ENCODE measurements around the gene SH2D2A. TPM values are rescaled to one million over a fixed set of nuclear protein-coding genes. Genes with fewer than 3 reads are reported as not detected.

The SH2D2A gene
- total RNA-seq, 2 donors from 2014 or later: 153 to 188 TPM

GRCh38 chr1:156857532-156857931 lies 40.9 kb upstream of the SH2D2A start:
- DNase-seq (ENCODE audit: low spot score) (no peak), ATAC-seq (no peak)
- peaks cover 18 to 22% of the 10 kb centered on the region in 2 donors for H3K4me1 Mint-ChIP-seq (ENCODE audit: low read depth in 2 of 2)
- peaks cover 18 to 25% of the 10 kb centered on the region in 2 donors for H3K27me3 Mint-ChIP-seq
- H3K27ac Mint-ChIP-seq: no peak overlapping the region
- H3K9me3 Mint-ChIP-seq: no peaks in the 10 kb centered on the region
- no peaks in the 10 kb centered on the region for H3K36me3 Mint-ChIP-seq
- H3K4me3 Mint-ChIP-seq: no peak overlapping the region

- H3K4me3 Mint-ChIP-seq: no peak overlapping the region
- no peak for ATAC-seq
- peaks cover 18 to 19% of the 10 kb centered on the region in 2 donors for H3K27me3 Mint-ChIP-seq
- H3K4me1 Mint-ChIP-seq (ENCODE audit: low read depth in 2 of 2): peaks cover 15 to 19% of the 10 kb centered on the region in 2 donors
- no peak overlapping the region for H3K27ac Mint-ChIP-seq
- no peak for DNase-seq (ENCODE audit: low spot score)
- H3K36me3 Mint-ChIP-seq: no peaks in the 10 kb centered on the region
- H3K9me3 Mint-ChIP-seq: no peaks in the 10 kb centered on the region
These were observed 39.7 kb upstream of the SH2D2A start for GRCh38 chr1:156856282-156856785.

GRCh38 chr1:156854634-156855033 lies 38.0 kb upstream of the SH2D2A start:
- Mint-ChIP-seq H3K36me3 (no peaks in the 10 kb centered on the region), H3K27me3 (peaks cover 12 to 15% of the 10 kb centered on the region in 2 donors), H3K27ac (peak overlapping the region in 1 of 2 donors; percentile 11), H3K4me1 (ENCODE audit: low read depth in 2 of 2) (peaks cover 8 to 9% of the 10 kb centered on the region in 2 donors), H3K4me3 (no peak overlapping the region), H3K9me3 (no peaks in the 10 kb centered on the region)
- ATAC-seq: no peak
- DNase-seq (ENCODE audit: low spot score): no peak

GRCh38 chr1:156853761-156854160 lies 37.1 kb upstream of the SH2D2A start:
- no peaks in the 10 kb centered on the region for H3K9me3 Mint-ChIP-seq

GRCh38 chr1:156852418-156852874 lies 35.8 kb upstream of the SH2D2A start:
- peaks cover 6 to 15% of the 10 kb centered on the region in 2 donors for H3K4me1 Mint-ChIP-seq (ENCODE audit: low read depth in 2 of 2)
- ATAC-seq (no peak), DNase-seq (ENCODE audit: low spot score) (no peak)
- H3K9me3 Mint-ChIP-seq: no peaks in the 10 kb centered on the region
- H3K27ac Mint-ChIP-seq: no peak overlapping the region
- H3K4me3 Mint-ChIP-seq: no peak overlapping the region
- H3K36me3 Mint-ChIP-seq: no peaks in the 10 kb centered on the region
- H3K27me3 Mint-ChIP-seq: peaks cover 0 to 12% of the 10 kb centered on the region in 2 donors

More at GRCh38 chr1:156853761-156854160, 37.1 kb upstream of the SH2D2A start:
- H3K36me3 Mint-ChIP-seq: no peaks in the 10 kb centered on the region
- no peak overlapping the region for H3K27ac Mint-ChIP-seq
- peaks cover 7 to 12% of the 10 kb centered on the region in 2 donors for H3K4me1 Mint-ChIP-seq (ENCODE audit: low read depth in 2 of 2)
- H3K27me3 Mint-ChIP-seq: peaks cover 9 to 15% of the 10 kb centered on the region in 2 donors
- ATAC-seq: no peak
- no peak for DNase-seq (ENCODE audit: low spot score)
- H3K4me3 Mint-ChIP-seq: no peak overlapping the region

GRCh38 chr1:156851779-156852417 lies 35.2 kb upstream of the SH2D2A start:
- DNase-seq (ENCODE audit: low spot score) (no peak), ATAC-seq (no peak)
- peaks cover 3 to 17% of the 10 kb centered on the region in 2 donors for H3K27me3 Mint-ChIP-seq
- no peaks in the 10 kb centered on the region for H3K9me3 Mint-ChIP-seq
- H3K27ac Mint-ChIP-seq: no peak overlapping the region
- no peaks in the 10 kb centered on the region for H3K36me3 Mint-ChIP-seq
- no peak overlapping the region for H3K4me3 Mint-ChIP-seq
- H3K4me1 Mint-ChIP-seq (ENCODE audit: low read depth in 2 of 2): peaks cover 6 to 17% of the 10 kb centered on the region in 2 donors

GRCh38 chr1:156849151-156849496 lies 32.5 kb upstream of the SH2D2A start:
- DNase-seq (ENCODE audit: low spot score) (no peak), ATAC-seq (no peak)
- no peaks in the 10 kb centered on the region for H3K9me3 Mint-ChIP-seq
- H3K27me3 Mint-ChIP-seq: peaks cover 17 to 23% of the 10 kb centered on the region in 2 donors
- H3K27ac Mint-ChIP-seq: peak overlapping the region in 1 of 2 donors; percentile 76
- peaks cover 11 to 28% of the 10 kb centered on the region in 2 donors for H3K4me1 Mint-ChIP-seq (ENCODE audit: low read depth in 2 of 2)
- H3K36me3 Mint-ChIP-seq: no peaks in the 10 kb centered on the region
- no peak overlapping the region for H3K4me3 Mint-ChIP-seq

- Mint-ChIP-seq H3K4me1 (ENCODE audit: low read depth in 2 of 2) (peaks cover 11 to 31% of the 10 kb centered on the region in 2 donors), H3K36me3 (no peaks in the 10 kb centered on the region), H3K9me3 (no peaks in the 10 kb centered on the region), H3K27ac (peak overlapping the region in 1 of 2 donors; percentile 76), H3K4me3 (no peak overlapping the region), H3K27me3 (peaks cover 22 to 26% of the 10 kb centered on the region in 2 donors)
- DNase-seq (ENCODE audit: low spot score): peak; percentile 83
- peak; percentile 84 to 86 for ATAC-seq
These were observed 32.0 kb upstream of the SH2D2A start for GRCh38 chr1:156848461-156849150.

GRCh38 chr1:156847591-156848460 lies 31.2 kb upstream of the SH2D2A start:
- peak overlapping the region in 1 of 2 donors; percentile 76 for H3K27ac Mint-ChIP-seq
- no peak overlapping the region for H3K4me3 Mint-ChIP-seq
- no peaks in the 10 kb centered on the region for H3K36me3 Mint-ChIP-seq
- no peak for ATAC-seq
- peaks cover 27 to 29% of the 10 kb centered on the region in 2 donors for H3K27me3 Mint-ChIP-seq
- DNase-seq (ENCODE audit: low spot score): no peak
- peaks cover 11 to 28% of the 10 kb centered on the region in 2 donors for H3K4me1 Mint-ChIP-seq (ENCODE audit: low read depth in 2 of 2)
- no peaks in the 10 kb centered on the region for H3K9me3 Mint-ChIP-seq

GRCh38 chr1:156846643-156847042 lies 30.0 kb upstream of the SH2D2A start:
- H3K4me3 Mint-ChIP-seq: no peak overlapping the region
- peak overlapping the region in 1 of 2 donors; percentile 20 for H3K27ac Mint-ChIP-seq
- peaks cover 11 to 28% of the 10 kb centered on the region in 2 donors for H3K4me1 Mint-ChIP-seq (ENCODE audit: low read depth in 2 of 2)
- peaks cover 34 to 36% of the 10 kb centered on the region in 2 donors for H3K27me3 Mint-ChIP-seq
- no peaks in the 10 kb centered on the region for H3K9me3 Mint-ChIP-seq
- ATAC-seq (no peak), DNase-seq (ENCODE audit: low spot score) (no peak)
- H3K36me3 Mint-ChIP-seq: no peaks in the 10 kb centered on the region

- no peak overlapping the region for H3K4me3 Mint-ChIP-seq
- ATAC-seq: no peak
- no peaks in the 10 kb centered on the region for H3K9me3 Mint-ChIP-seq
- no peaks in the 10 kb centered on the region for H3K36me3 Mint-ChIP-seq
- peaks cover 34 to 36% of the 10 kb centered on the region in 2 donors for H3K27me3 Mint-ChIP-seq
- peaks cover 11 to 28% of the 10 kb centered on the region in 2 donors for H3K4me1 Mint-ChIP-seq (ENCODE audit: low read depth in 2 of 2)
- no peak overlapping the region for H3K27ac Mint-ChIP-seq
- no peak for DNase-seq (ENCODE audit: low spot score)
These were observed 29.4 kb upstream of the SH2D2A start for GRCh38 chr1:156845953-156846545.

GRCh38 chr1:156845055-156845952 lies 28.7 kb upstream of the SH2D2A start:
- peak; percentile 45 to 73 for ATAC-seq
- Mint-ChIP-seq H3K9me3 (no peaks in the 10 kb centered on the region), H3K4me1 (ENCODE audit: low read depth in 2 of 2) (peaks cover 11 to 28% of the 10 kb centered on the region in 2 donors), H3K36me3 (no peaks in the 10 kb centered on the region), H3K4me3 (peak overlapping the region; percentile 20), H3K27ac (no peak overlapping the region), H3K27me3 (peaks cover 34 to 36% of the 10 kb centered on the region in 2 donors)
- DNase-seq (ENCODE audit: low spot score): no peak
